ENCODE measurements around the gene DHX36. TPM values are rescaled to one million over a fixed set of nuclear protein-coding genes. Genes with fewer than 3 reads are reported as not detected.
A peak's percentile ranks its signal among the peaks of the same experiment; 100 is the strongest.

The DHX36 gene
- total and polyA plus RNA-seq, 2 experiments from 2014 or later = 29.6 to 60.9 TPM

GRCh38 chr3:154254527-154254926 lies 69.8 kb downstream of the DHX36 start:
- Histone ChIP-seq H3K4me2 (no peak overlapping the region), H3K4me3 (no peak overlapping the region), H3K36me3 (replicated peaks; ENCODE audit: insufficient read depth, low read depth) (no peaks in the 10 kb centered on the region), H3K4me1 (ENCODE audit: insufficient read depth) (no peaks in the 10 kb centered on the region), H3K79me2 (no peaks in the 10 kb centered on the region), H3K9me2 (replicated peaks; ENCODE audit: insufficient read depth) (no peaks in the 10 kb centered on the region), H3K9me3 (ENCODE audit: low read depth) (no peaks in the 10 kb centered on the region), H3K27me3 (no peaks in the 10 kb centered on the region), H3K27ac (no peak overlapping the region), H2AFZ (no peak overlapping the region), H4K20me1 (ENCODE audit: insufficient read depth, poor library complexity, severe bottlenecking) (no peaks in the 10 kb centered on the region)
- no peak for DNase-seq (ENCODE audit: low spot score)
- WGBS (ENCODE audit: low lambda C conversion rate, missing lambda C conversion rate) = 86% methylated on average over 8 of the region's 8 CpGs
- no peak for TF ChIP-seq EZH2 (IDR thresholded peaks at IDR 0.05; ENCODE audit: borderline replicate concordance)
- TF ChIP-seq CTCF (IDR thresholded peaks at IDR 0.05; ENCODE audit: poor library complexity) = no peak
- no peak for TF ChIP-seq EZH2phosphoT487 (IDR thresholded peaks at IDR 0.05; ENCODE audit: low read depth, severe bottlenecking, unreplicated experiment)

- Histone ChIP-seq H3K4me3 (no peak overlapping the region), H3K27ac (no peak overlapping the region), H3K9me3 (ENCODE audit: low read depth) (no peaks in the 10 kb centered on the region), H3K36me3 (replicated peaks; ENCODE audit: insufficient read depth, low read depth) (no peaks in the 10 kb centered on the region), H3K4me1 (ENCODE audit: insufficient read depth) (no peaks in the 10 kb centered on the region), H3K27me3 (no peaks in the 10 kb centered on the region), H2AFZ (no peak overlapping the region), H4K20me1 (ENCODE audit: insufficient read depth, poor library complexity, severe bottlenecking) (no peaks in the 10 kb centered on the region), H3K79me2 (no peaks in the 10 kb centered on the region), H3K9me2 (replicated peaks; ENCODE audit: insufficient read depth) (no peaks in the 10 kb centered on the region), H3K4me2 (peak overlapping the region; percentile 65)
- 11% methylated on average over 11 of the region's 11 CpGs for WGBS (ENCODE audit: low lambda C conversion rate, missing lambda C conversion rate)
- DNase-seq (ENCODE audit: low spot score) = peak; percentile 95
- TF ChIP-seq EZH2 (IDR thresholded peaks at IDR 0.05; ENCODE audit: borderline replicate concordance) = no peak
- peak; percentile 97 for TF ChIP-seq CTCF (IDR thresholded peaks at IDR 0.05; ENCODE audit: poor library complexity)
Measured at GRCh38 chr3:154252759-154253638, 71.3 kb downstream of the DHX36 start.

GRCh38 chr3:154251610-154252009 lies 72.7 kb downstream of the DHX36 start:
- H4K20me1 ChIP-seq (ENCODE audit: insufficient read depth, poor library complexity, severe bottlenecking) = no peaks in the 10 kb centered on the region
- WGBS (ENCODE audit: low lambda C conversion rate, missing lambda C conversion rate) = 81% methylated on average over 3 of the region's 3 CpGs

More at GRCh38 chr3:154251610-154252009, 72.7 kb downstream of the DHX36 start:
- no peaks in the 10 kb centered on the region for H3K36me3 ChIP-seq (replicated peaks; ENCODE audit: insufficient read depth, low read depth)
- H3K4me3 ChIP-seq = no peak overlapping the region
- no peaks in the 10 kb centered on the region for H3K9me2 ChIP-seq (replicated peaks; ENCODE audit: insufficient read depth)
- H3K4me1 ChIP-seq (ENCODE audit: insufficient read depth) = no peaks in the 10 kb centered on the region
- H3K4me2 ChIP-seq = no peak overlapping the region
- H3K9me3 ChIP-seq (ENCODE audit: low read depth) = no peaks in the 10 kb centered on the region
- H2AFZ ChIP-seq = no peak overlapping the region
- TF ChIP-seq EZH2phosphoT487 (IDR thresholded peaks at IDR 0.05; ENCODE audit: low read depth, severe bottlenecking, unreplicated experiment) (no peak), CTCF (IDR thresholded peaks at IDR 0.05; ENCODE audit: poor library complexity) (no peak), EZH2 (IDR thresholded peaks at IDR 0.05; ENCODE audit: borderline replicate concordance) (no peak)
- peak overlapping the region; percentile 28 for H3K27ac ChIP-seq
- no peaks in the 10 kb centered on the region for H3K79me2 ChIP-seq
- H3K27me3 ChIP-seq = no peaks in the 10 kb centered on the region
- no peak for DNase-seq (ENCODE audit: low spot score)
